WTC11 (cell line): Measurements from ENCODE around the gene SRGN. TPM values are rescaled to one million over a fixed set of nuclear protein-coding genes. Genes with fewer than 3 reads are reported as not detected.

ENCODE experiments used
- ATAC-seq: fragments of 200-7000 bp; cut with Tn5 transposase; 2 replicates; pipeline ENCODE4 v1.10.0; 2021; ENCODE audit warnings: mild to moderate bottlenecking, moderate library complexity
- CTCF ChIA-PET: fragments of 300-600 bp; sonication (Branson Sonifier 250); formaldehyde crosslinking; loops from one replicate; lab custom pipeline; 2021; ENCODE audit warnings: antibody characterized with exemption; lab: Charles Lee
- POLR2A ChIA-PET: fragments of 350-600 bp; sonication (Branson Sonifier 250); formaldehyde crosslinking; loops from one replicate; lab custom pipeline; 2021; ENCODE audit warnings: antibody characterized with exemption; lab: Charles Lee
- DNase-seq: peaks from one replicate; pipeline ENCODE4 v3.0.0; 2021; ENCODE audit warnings: low spot score
- H3K27ac Mint-ChIP-seq: 2 replicates; pipeline ENCODE4 v1.8.0; 2021; ENCODE audit warnings: mixed read lengths
- H3K27me3 Mint-ChIP-seq: 2 replicates; pipeline ENCODE4 v1.8.0; 2021; ENCODE audit warnings: low read depth, mild to moderate bottlenecking, moderate library complexity, mixed read lengths
- H3K36me3 Mint-ChIP-seq: 2 replicates; pipeline ENCODE4 v1.8.0; 2021; ENCODE audit warnings: mixed read lengths
- H3K4me1 Mint-ChIP-seq: 2 replicates; pipeline ENCODE4 v1.8.0; 2022; ENCODE audit warnings: mixed read lengths
- H3K4me3 Mint-ChIP-seq: 2 replicates; pipeline ENCODE4 v1.8.0; 2021; ENCODE audit warnings: mild to moderate bottlenecking, moderate library complexity, mixed read lengths
- H3K9me3 Mint-ChIP-seq: 2 replicates; pipeline ENCODE4 v1.8.0; 2021; ENCODE audit warnings: mixed read lengths
- CBFB ChIP-seq: sonication (generic); formaldehyde crosslinking; IDR thresholded peaks from 2 replicates; pipeline ENCODE4 v1.8.1; 2022; ENCODE audit warnings: mild to moderate bottlenecking, low read depth, missing genetic modification reagents
- CREB1 ChIP-seq: sonication (generic); formaldehyde crosslinking; IDR thresholded peaks from 2 replicates; pipeline ENCODE4 v1.8.0; 2023; ENCODE audit warnings: mild to moderate bottlenecking, missing genetic modification reagents
- ESRRA ChIP-seq: sonication (generic); formaldehyde crosslinking; IDR thresholded peaks from 2 replicates; pipeline ENCODE4 v1.8.1; 2022; ENCODE audit warnings: mild to moderate bottlenecking, missing genetic modification reagents, borderline replicate concordance
- FOXK1 ChIP-seq: sonication (generic); formaldehyde crosslinking; IDR thresholded peaks from 2 replicates; pipeline ENCODE4 v1.8.0; 2022; ENCODE audit warnings: mild to moderate bottlenecking, moderate library complexity, missing genetic modification reagents
- FOXP1 ChIP-seq: sonication (generic); formaldehyde crosslinking; IDR thresholded peaks from 2 replicates; pipeline ENCODE4 v1.8.0; 2022; ENCODE audit warnings: missing genetic modification reagents, mild to moderate bottlenecking, moderate library complexity, borderline replicate concordance
- GTF2I ChIP-seq: fragments of 250-450 bp; sonication (Bioruptor Pico); conservative IDR thresholded peaks from 2 replicates; pipeline ENCODE4 v1.4.0; 2021; ENCODE audit warnings: mild to moderate bottlenecking
- JAZF1 ChIP-seq: fragments of 250-450 bp; sonication (Bioruptor Pico); IDR thresholded peaks from 2 replicates; pipeline ENCODE4 v1.9.0; 2021; ENCODE audit warnings: moderate library complexity, mild to moderate bottlenecking, inconsistent platforms
- MXD4 ChIP-seq: fragments of 250-450 bp; sonication (Bioruptor Pico); IDR thresholded peaks from 2 replicates; pipeline ENCODE4 v1.8.0; 2021; ENCODE audit warnings: mild to moderate bottlenecking, moderate library complexity, borderline replicate concordance
- NFYB ChIP-seq: sonication (generic); formaldehyde crosslinking; conservative IDR thresholded peaks from 2 replicates; pipeline ENCODE4 v1.8.0; 2022; ENCODE audit warnings: low read depth, missing genetic modification reagents
- SMAD3 ChIP-seq: sonication (generic); formaldehyde crosslinking; IDR thresholded peaks from 2 replicates; pipeline ENCODE4 v1.8.0; 2022; ENCODE audit warnings: missing genetic modification reagents, mild to moderate bottlenecking, borderline replicate concordance
- SP1 ChIP-seq: sonication (generic); formaldehyde crosslinking; conservative IDR thresholded peaks from 2 replicates; pipeline ENCODE4 v1.8.1; 2022; ENCODE audit warnings: missing genetic modification reagents
- ZBTB21 ChIP-seq: sonication (generic); formaldehyde crosslinking; IDR thresholded peaks from 2 replicates; pipeline ENCODE4 v1.8.1; 2023; ENCODE audit warnings: mild to moderate bottlenecking, missing genetic modification reagents, borderline replicate concordance
- ZNF138 ChIP-seq: sonication (generic); formaldehyde crosslinking; conservative IDR thresholded peaks from 2 replicates; pipeline ENCODE4 v1.8.1; 2022; ENCODE audit warnings: mild to moderate bottlenecking, moderate library complexity, missing genetic modification reagents
- ZNF317 ChIP-seq: sonication (generic); formaldehyde crosslinking; IDR thresholded peaks from 2 replicates; pipeline ENCODE4 v1.8.1; 2023; ENCODE audit warnings: low read depth, mild to moderate bottlenecking, moderate library complexity, missing genetic modification reagents, borderline replicate concordance
- total RNA-seq: library from RNA; stranded (reverse); gene quantifications from 3 replicates; pipeline ENCODE4 v1.2.3, GENCODE V29; 2021
- TF ChIP-seq, protein P1 (sequence below): sonication (generic); formaldehyde crosslinking; conservative IDR thresholded peaks from 2 replicates; pipeline ENCODE4 v1.8.1; 2023; ENCODE audit warnings: mild to moderate bottlenecking, low read depth, missing genetic modification reagents, moderate library complexity
- TF ChIP-seq, protein P2 (sequence below): sonication (generic); formaldehyde crosslinking; IDR thresholded peaks from 2 replicates; pipeline ENCODE4 v1.8.1; 2023; ENCODE audit warnings: mild to moderate bottlenecking, missing genetic modification reagents, moderate library complexity
- TF ChIP-seq, protein P3 (sequence below): sonication (generic); formaldehyde crosslinking; IDR thresholded peaks from 2 replicates; pipeline ENCODE4 v1.8.1; 2023; ENCODE audit warnings: mild to moderate bottlenecking, missing genetic modification reagents
- TF ChIP-seq, protein P4 (sequence below): sonication (generic); formaldehyde crosslinking; IDR thresholded peaks from 2 replicates; pipeline ENCODE4 v1.8.1; 2022; ENCODE audit warnings: low read depth, missing genetic modification reagents, borderline replicate concordance
- TF ChIP-seq, protein P5 (sequence below): sonication (generic); formaldehyde crosslinking; IDR thresholded peaks from 2 replicates; pipeline ENCODE4 v1.8.0; 2022; ENCODE audit warnings: mild to moderate bottlenecking, missing genetic modification reagents
- TF ChIP-seq, protein P6 (sequence below): sonication (generic); formaldehyde crosslinking; IDR thresholded peaks from 2 replicates; pipeline ENCODE4 v1.8.1; 2023; ENCODE audit warnings: mild to moderate bottlenecking, moderate library complexity, missing genetic modification reagents
- TF ChIP-seq, protein P7 (sequence below): fragments of 250-450 bp; sonication (Bioruptor Pico); IDR thresholded peaks from 2 replicates; pipeline ENCODE4 v1.8.0; 2021; ENCODE audit warnings: mild to moderate bottlenecking

SRGN gene
- total RNA-seq, 1 experiment from 2014 or later = 1.4 TPM

DNA sequence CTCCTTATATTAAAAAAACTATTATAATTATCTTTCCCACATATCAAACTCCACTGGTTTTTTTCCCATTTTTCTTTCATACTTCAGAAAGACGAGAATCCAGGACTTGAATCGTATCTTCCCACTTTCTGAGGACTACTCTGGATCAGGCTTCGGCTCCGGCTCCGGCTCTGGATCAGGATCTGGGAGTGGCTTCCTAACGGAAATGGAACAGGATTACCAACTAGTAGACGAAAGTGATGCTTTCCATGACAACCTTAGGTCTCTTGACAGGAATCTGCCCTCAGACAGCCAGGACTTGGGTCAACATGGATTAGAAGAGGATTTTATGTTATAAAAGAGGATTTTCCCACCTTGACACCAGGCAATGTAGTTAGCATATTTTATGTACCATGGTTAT is 15.9 kb downstream of the SRGN start (continued):
- TF ChIP-seq, protein P1, sequence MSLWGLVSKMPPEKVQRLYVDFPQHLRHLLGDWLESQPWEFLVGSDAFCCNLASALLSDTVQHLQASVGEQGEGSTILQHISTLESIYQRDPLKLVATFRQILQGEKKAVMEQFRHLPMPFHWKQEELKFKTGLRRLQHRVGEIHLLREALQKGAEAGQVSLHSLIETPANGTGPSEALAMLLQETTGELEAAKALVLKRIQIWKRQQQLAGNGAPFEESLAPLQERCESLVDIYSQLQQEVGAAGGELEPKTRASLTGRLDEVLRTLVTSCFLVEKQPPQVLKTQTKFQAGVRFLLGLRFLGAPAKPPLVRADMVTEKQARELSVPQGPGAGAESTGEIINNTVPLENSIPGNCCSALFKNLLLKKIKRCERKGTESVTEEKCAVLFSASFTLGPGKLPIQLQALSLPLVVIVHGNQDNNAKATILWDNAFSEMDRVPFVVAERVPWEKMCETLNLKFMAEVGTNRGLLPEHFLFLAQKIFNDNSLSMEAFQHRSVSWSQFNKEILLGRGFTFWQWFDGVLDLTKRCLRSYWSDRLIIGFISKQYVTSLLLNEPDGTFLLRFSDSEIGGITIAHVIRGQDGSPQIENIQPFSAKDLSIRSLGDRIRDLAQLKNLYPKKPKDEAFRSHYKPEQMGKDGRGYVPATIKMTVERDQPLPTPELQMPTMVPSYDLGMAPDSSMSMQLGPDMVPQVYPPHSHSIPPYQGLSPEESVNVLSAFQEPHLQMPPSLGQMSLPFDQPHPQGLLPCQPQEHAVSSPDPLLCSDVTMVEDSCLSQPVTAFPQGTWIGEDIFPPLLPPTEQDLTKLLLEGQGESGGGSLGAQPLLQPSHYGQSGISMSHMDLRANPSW (CRISPR knock-in tag) = no peak
- TF ChIP-seq, protein P2, sequence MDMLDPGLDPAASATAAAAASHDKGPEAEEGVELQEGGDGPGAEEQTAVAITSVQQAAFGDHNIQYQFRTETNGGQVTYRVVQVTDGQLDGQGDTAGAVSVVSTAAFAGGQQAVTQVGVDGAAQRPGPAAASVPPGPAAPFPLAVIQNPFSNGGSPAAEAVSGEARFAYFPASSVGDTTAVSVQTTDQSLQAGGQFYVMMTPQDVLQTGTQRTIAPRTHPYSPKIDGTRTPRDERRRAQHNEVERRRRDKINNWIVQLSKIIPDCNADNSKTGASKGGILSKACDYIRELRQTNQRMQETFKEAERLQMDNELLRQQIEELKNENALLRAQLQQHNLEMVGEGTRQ (CRISPR knock-in tag) = no peak
- TF ChIP-seq JAZF1 = no peak
- TF ChIP-seq, all 79 proteins: peak for 0

DNA sequence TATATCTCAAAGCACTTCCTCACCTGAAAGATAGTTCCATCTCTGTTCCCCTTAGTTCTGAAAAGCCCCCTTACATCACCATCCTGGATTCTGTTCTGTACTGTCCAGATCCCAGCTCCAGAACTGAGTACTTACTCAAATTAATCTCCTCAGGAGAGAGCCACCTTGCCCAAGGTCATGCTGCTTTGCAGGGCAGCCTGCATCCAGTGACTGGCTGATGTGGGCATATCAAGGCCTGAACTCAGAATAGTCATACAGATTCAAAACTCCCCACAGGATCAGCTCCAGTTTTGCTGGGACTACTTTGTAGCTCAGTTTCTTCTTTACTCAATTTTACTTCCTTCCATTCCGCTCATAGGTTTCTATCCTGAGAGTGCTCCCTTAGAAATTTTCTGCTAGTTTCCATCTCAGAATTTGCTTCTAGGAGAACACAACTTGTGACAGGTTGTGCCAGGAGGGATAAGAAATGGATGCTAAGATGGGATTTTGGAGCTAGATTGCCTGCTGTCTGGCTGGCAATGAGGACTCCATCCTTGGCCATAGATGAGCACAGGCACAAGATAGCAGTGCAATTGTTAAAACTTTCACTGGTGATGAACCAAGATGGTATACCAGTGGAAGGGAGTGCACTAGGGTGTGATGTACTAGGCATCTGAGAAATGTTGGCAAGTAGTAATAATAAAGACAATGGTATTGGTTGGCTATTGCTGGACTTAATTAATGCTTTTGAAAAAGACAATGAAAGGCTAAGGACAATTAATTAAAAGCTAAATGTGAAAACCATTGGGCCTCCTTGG is 17.3 kb downstream of the SRGN start:
- TF ChIP-seq, protein P3, sequence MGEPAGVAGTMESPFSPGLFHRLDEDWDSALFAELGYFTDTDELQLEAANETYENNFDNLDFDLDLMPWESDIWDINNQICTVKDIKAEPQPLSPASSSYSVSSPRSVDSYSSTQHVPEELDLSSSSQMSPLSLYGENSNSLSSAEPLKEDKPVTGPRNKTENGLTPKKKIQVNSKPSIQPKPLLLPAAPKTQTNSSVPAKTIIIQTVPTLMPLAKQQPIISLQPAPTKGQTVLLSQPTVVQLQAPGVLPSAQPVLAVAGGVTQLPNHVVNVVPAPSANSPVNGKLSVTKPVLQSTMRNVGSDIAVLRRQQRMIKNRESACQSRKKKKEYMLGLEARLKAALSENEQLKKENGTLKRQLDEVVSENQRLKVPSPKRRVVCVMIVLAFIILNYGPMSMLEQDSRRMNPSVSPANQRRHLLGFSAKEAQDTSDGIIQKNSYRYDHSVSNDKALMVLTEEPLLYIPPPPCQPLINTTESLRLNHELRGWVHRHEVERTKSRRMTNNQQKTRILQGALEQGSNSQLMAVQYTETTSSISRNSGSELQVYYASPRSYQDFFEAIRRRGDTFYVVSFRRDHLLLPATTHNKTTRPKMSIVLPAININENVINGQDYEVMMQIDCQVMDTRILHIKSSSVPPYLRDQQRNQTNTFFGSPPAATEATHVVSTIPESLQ (CRISPR knock-in tag) = no peak
- TF ChIP-seq CBFB (CRISPR knock-in tag) (no peak), ZNF317 (CRISPR knock-in tag) (no peak), ZBTB21 (no peak), SMAD3 (CRISPR knock-in tag) (no peak)
- Mint-ChIP-seq H3K27ac (no peak overlapping the region), H3K4me1 (peaks cover 4% of the 10 kb centered on the region), H3K27me3 (no peaks in the 10 kb centered on the region), H3K9me3 (no peaks in the 10 kb centered on the region), H3K4me3 (no peak overlapping the region), H3K36me3 (no peaks in the 10 kb centered on the region)
- ChIA-PET CTCF (no interaction called here), POLR2A (no interaction called here)
- DNase-seq (no peak), ATAC-seq (no peak)

DNA sequence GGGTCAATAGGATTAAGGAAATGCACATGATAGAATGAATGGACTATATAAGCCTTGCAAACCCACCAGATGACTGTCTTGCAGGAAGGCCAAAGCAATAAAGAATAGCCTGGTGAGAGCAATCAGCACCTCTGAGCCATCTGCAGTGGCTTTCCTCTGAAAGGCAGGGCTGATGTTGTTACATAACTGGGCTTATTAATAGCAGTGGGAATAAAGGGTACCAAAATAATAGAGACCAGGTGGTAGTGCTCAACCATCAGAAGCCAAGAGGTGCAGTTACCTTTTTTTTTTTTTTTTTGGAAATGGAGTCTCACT is 19.2 kb downstream of the SRGN start:
- CTCF ChIA-PET = interaction anchor here (0.6 kb wide), 1 partner anchor 18 kb away, joined by 3 read pairs; no protein-coding TSS in a partner anchor
- Mint-ChIP-seq H3K36me3 (no peaks in the 10 kb centered on the region), H3K27me3 (no peaks in the 10 kb centered on the region)

More for the DNA sequence above, 19.2 kb downstream of the SRGN start:
- POLR2A ChIA-PET = no interaction called here
- Mint-ChIP-seq H3K4me1 (no peaks in the 10 kb centered on the region), H3K9me3 (no peaks in the 10 kb centered on the region), H3K27ac (no peak overlapping the region), H3K4me3 (no peak overlapping the region)
- no peak for TF ChIP-seq CREB1 (CRISPR knock-in tag)
- TF ChIP-seq, protein P4, sequence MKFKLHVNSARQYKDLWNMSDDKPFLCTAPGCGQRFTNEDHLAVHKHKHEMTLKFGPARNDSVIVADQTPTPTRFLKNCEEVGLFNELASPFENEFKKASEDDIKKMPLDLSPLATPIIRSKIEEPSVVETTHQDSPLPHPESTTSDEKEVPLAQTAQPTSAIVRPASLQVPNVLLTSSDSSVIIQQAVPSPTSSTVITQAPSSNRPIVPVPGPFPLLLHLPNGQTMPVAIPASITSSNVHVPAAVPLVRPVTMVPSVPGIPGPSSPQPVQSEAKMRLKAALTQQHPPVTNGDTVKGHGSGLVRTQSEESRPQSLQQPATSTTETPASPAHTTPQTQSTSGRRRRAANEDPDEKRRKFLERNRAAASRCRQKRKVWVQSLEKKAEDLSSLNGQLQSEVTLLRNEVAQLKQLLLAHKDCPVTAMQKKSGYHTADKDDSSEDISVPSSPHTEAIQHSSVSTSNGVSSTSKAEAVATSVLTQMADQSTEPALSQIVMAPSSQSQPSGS (CRISPR knock-in tag) = no peak
- TF ChIP-seq, protein P5, sequence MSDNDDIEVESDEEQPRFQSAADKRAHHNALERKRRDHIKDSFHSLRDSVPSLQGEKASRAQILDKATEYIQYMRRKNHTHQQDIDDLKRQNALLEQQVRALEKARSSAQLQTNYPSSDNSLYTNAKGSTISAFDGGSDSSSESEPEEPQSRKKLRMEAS (CRISPR knock-in tag) = no peak
- TF ChIP-seq FOXK1 = no peak
- no peak for TF ChIP-seq GTF2I (CRISPR knock-in tag)
- TF ChIP-seq FOXP1 (CRISPR knock-in tag) = no peak
- no peak for TF ChIP-seq ESRRA
- TF ChIP-seq NFYB = no peak
- TF ChIP-seq ZNF138 = no peak
- TF ChIP-seq, protein P6, sequence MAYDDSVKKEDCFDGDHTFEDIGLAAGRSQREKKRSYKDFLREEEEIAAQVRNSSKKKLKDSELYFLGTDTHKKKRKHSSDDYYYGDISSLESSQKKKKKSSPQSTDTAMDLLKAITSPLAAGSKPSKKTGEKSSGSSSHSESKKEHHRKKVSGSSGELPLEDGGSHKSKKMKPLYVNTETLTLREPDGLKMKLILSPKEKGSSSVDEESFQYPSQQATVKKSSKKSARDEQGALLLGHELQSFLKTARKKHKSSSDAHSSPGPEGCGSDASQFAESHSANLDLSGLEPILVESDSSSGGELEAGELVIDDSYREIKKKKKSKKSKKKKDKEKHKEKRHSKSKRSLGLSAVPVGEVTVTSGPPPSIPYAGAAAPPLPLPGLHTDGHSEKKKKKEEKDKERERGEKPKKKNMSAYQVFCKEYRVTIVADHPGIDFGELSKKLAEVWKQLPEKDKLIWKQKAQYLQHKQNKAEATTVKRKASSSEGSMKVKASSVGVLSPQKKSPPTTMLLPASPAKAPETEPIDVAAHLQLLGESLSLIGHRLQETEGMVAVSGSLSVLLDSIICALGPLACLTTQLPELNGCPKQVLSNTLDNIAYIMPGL (CRISPR knock-in tag) = no peak
- no peak for TF ChIP-seq SP1 (CRISPR knock-in tag)
- TF ChIP-seq, protein P7, sequence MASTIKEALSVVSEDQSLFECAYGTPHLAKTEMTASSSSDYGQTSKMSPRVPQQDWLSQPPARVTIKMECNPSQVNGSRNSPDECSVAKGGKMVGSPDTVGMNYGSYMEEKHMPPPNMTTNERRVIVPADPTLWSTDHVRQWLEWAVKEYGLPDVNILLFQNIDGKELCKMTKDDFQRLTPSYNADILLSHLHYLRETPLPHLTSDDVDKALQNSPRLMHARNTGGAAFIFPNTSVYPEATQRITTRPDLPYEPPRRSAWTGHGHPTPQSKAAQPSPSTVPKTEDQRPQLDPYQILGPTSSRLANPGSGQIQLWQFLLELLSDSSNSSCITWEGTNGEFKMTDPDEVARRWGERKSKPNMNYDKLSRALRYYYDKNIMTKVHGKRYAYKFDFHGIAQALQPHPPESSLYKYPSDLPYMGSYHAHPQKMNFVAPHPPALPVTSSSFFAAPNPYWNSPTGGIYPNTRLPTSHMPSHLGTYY = no peak
- TF ChIP-seq MXD4 = no peak
- ATAC-seq (no peak), DNase-seq (no peak)
